HepG2 (cell line): ENCODE measurements around the gene GTF2F1. TPM values are rescaled to one million over a fixed set of nuclear protein-coding genes. Genes with fewer than 3 reads are reported as not detected.
"Not testable (repeated sequence)": the region's sequence is repeated elsewhere in the genome, so short reads cannot be mapped to it uniquely, and the experiment has no call there.

Experiments used
- ATAC-seq: fragments of 200-7000 bp; cut with Tn5 transposase; 3 replicates; pipeline ENCODE4 v1.9.1; 2020; ENCODE audit warnings: mild to moderate bottlenecking, moderate library complexity
- BruUV-seq: library from RNA; stranded (reverse); fragments of 400-500 nt; replicated peaks from 2 replicates; lab custom pipeline; 2021; lab: Mats Ljungman, UMichigan
- CTCF ChIA-PET: fragments of 300-600 bp; formaldehyde crosslinking; extraction: SDS; loops from one replicate; lab custom pipeline; 2021; ENCODE audit warnings: low total read pairs, inconsistent platforms, low intra/inter-chr PET ratio; lab: Yijun Ruan, JAX
- POLR2A ChIA-PET: fragments of 350-600 bp; sonication (Branson Sonifier 250); formaldehyde crosslinking; loops from one replicate; lab custom pipeline; 2020; ENCODE audit warnings: antibody characterized with exemption, inconsistent platforms; lab: Yijun Ruan, JAX
- DNase-seq: peaks from one replicate; pipeline ENCODE4 v3.0.0-alpha.2; 2015; ENCODE audit warnings: low spot score
- FAIRE-seq: peaks from 3 replicates; lab custom pipeline; 2011; peaks lifted over from hg19 to GRCh38; lab: Jason Lieb, UNC
- H2AFZ ChIP-seq: one replicate; pipeline ENCODE4 v1.6.1; 2011; ENCODE audit warnings: low read length, inconsistent platforms
- H3K27ac ChIP-seq: fragments of 300-600 bp; 3 replicates; pipeline ENCODE4 v1.8.0; 2011; ENCODE audit warnings: mixed run types, mild to moderate bottlenecking, mixed read lengths, low read length, inconsistent platforms; ENCODE audit not compliant: insufficient read depth; ENCODE audit errors: extremely low read length
- H3K27me3 ChIP-seq, 2 experiments: fragments of 200-600 bp in 1 of 2; 2 replicates in 1 of 2; 3 replicates in 1 of 2; pipeline versions ENCODE4 v1.6.0 to v1.8.0; 2011; ENCODE audit warnings: low read length in 2 of 2, mild to moderate bottlenecking in 2 of 2, moderate library complexity in 2 of 2, inconsistent platforms in 1 of 2; ENCODE audit not compliant: insufficient read depth in 2 of 2, control insufficient read depth in 1 of 2
- H3K36me3 ChIP-seq, 2 experiments: fragments of 200-600 bp in 1 of 2; replicated peaks in 1 of 2; 2 replicates in 1 of 2; 3 replicates in 1 of 2; pipeline versions ENCODE4 v1.5.1 to v1.8.0; 2011; ENCODE audit warnings: low read length in 2 of 2, inconsistent platforms in 1 of 2; ENCODE audit not compliant: insufficient read depth in 2 of 2, control insufficient read depth in 1 of 2
- H3K4me1 ChIP-seq: 2 replicates; pipeline ENCODE4 v1.5.1; 2012; ENCODE audit warnings: low read length, inconsistent platforms; ENCODE audit not compliant: insufficient read depth
- H3K4me2 ChIP-seq: 2 replicates; pipeline ENCODE4 v1.6.0; 2011; ENCODE audit warnings: low read depth, low read length, inconsistent platforms
- H3K4me3 ChIP-seq, 3 experiments: fragments of 200-600 bp in 1 of 3; sonication (generic), shearing (Covaris generic) in 1 of 3; replicated peaks in 1 of 3; 2 replicates each; pipeline ENCODE4 v1.5.1; 2011 to 2016; ENCODE audit warnings: low read length in 3 of 3, inconsistent platforms in 2 of 3, low read depth in 2 of 3, mild to moderate bottlenecking in 2 of 3, control low read depth in 1 of 3, mixed read lengths in 1 of 3; ENCODE audit not compliant: insufficient read depth in 1 of 3
- H3K79me2 ChIP-seq: one replicate; pipeline ENCODE4 v1.6.1; 2011; ENCODE audit warnings: low read length, inconsistent platforms; ENCODE audit not compliant: insufficient read depth
- H3K9ac ChIP-seq: 2 replicates; pipeline ENCODE4 v1.6.0; 2011; ENCODE audit warnings: mild to moderate bottlenecking, low read depth, low read length, inconsistent platforms; ENCODE audit not compliant: insufficient read depth
- H3K9me3 ChIP-seq: 2 replicates; pipeline ENCODE4 v1.5.1; 2012; ENCODE audit warnings: mild to moderate bottlenecking, low read length
- H4K20me1 ChIP-seq: 2 replicates; pipeline ENCODE4 v1.6.0; 2011; ENCODE audit warnings: inconsistent platforms, mild to moderate bottlenecking, low read length, moderate library complexity; ENCODE audit not compliant: insufficient read depth
- HDAC1 ChIP-seq: sonication (generic); formaldehyde crosslinking; IDR thresholded peaks from 2 replicates; pipeline ENCODE4 v1.5.1; 2020; ENCODE audit warnings: mild to moderate bottlenecking, missing genetic modification reagents
- ZNF121 ChIP-seq: sonication (generic); formaldehyde crosslinking; IDR thresholded peaks from 2 replicates; pipeline ENCODE4 v1.5.0; 2020; ENCODE audit warnings: mild to moderate bottlenecking, missing genetic modification reagents
- WGBS: methylation state at CpG from one replicate; pipeline ENCODE4 v1.1.6; 2017; ENCODE audit warnings: low lambda C conversion rate; 5-methylcytosine and 5-hydroxymethylcytosine counted together
- in situ Hi-C: cut with HindIII; loops from 2 replicates; pipeline ENCODE4 v1.10.0; 2017; ENCODE audit warnings: low pct_unique_long_range_greater_than_20kb; ENCODE audit not compliant: extremely low pct_ligation_motif_present
- intact Hi-C: fragments of 100-400 bp; cut with micrococcal nuclease; formaldehyde crosslinking; loops from one replicate; pipeline ENCODE4 v1.10.0; 2022; ENCODE audit not compliant: unreplicated experiment
- polyA plus RNA-seq, 8 experiments: library from polyadenylated mRNA; depleted of rRNA in 3 of 8; stranded (reverse) in 7 of 8; unstranded in 1 of 8; fragments of >200 nt; fragmentation: Illumina TruSeq in 4 of 8; extraction: Trizol in 4 of 8; gene quantifications; 2 replicates each; pipeline versions ENCODE4 v1.2.1 to v1.2.3, GENCODE V29; 2011 to 2016; ENCODE audit warnings: low read depth in 4 of 8, missing spikeins in 1 of 8, mixed read lengths in 1 of 8; ENCODE audit not compliant: insufficient read depth in 1 of 8
- total RNA-seq, 5 experiments: library from RNA; depleted of rRNA; stranded (reverse); fragments of >200 nt; fragmentation: Illumina TruSeq; extraction: Trizol; gene quantifications; 2 replicates each; pipeline ENCODE4 v1.2.3, GENCODE V29; 2016; ENCODE audit warnings: low read depth in 1 of 5

GTF2F1 gene
- total and polyA plus RNA-seq, 2 of the 13 experiments (the other 11 are each of a cell fraction or from before 2014, with no cell fraction given): 27.8 to 34.1 TPM

DNA sequence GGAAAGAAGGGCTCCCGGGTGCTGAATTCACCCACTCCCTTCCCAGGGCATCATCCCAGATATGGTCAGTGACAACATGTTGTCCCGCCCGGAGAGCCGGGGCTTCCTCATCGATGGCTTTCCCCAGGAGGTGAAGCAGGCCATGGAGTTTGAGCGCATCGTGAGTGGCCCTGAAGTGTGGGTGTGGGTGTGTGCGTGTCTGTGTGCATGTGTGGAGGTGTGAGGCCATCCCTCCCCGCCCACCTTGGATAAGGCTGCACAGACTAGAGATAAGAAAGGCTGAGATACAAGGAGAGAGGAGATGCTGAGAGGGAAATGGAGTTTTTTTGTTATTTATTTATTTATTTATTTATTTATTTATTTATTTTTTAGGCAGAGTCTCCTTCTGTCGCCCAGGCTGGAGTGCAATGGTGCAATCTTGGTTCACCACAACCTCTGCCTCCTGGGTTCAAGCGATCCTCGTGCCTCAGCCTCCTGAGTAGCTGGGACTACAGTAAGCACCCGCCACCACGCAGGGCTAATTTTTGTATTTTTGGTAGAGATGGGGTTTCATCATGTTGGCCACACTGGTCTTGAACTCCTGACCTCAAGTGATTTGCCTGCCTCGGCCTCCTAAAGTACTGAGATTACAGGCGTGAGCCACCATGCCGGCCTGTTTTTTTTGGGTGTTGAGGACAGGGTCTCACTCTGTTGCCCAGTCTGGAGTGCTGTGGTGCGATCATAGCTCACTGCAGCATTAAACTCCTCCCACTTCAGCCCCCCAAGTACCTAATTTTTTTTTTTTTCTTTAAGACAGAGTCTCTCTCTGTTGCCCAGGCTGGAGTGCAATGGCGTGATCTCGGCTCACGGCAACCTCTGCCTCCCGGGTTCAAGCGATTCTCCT, 7.3 kb upstream of the GTF2F1 start:
- intact Hi-C loops, H3K36me3 ChIP-seq, H3K79me2 ChIP-seq, H2AFZ ChIP-seq: not testable (repeated sequence)
- H3K4me1 ChIP-seq: peaks cover 18% of the 10 kb centered on the region
- POLR2A ChIA-PET: interaction anchor here (3.3 kb wide), 1 partner anchor 7 kb away, joined by 15 read pairs; the partner anchor contains the start of gene GTF2F1
- TF ChIP-seq ZNF121 (CRISPR knock-in tag): peak; percentile 51; the same call in 1 of the 2 replicates
- TF ChIP-seq, all 625 proteins: peak for 1; not testable (repeated sequence) for 624
- in situ Hi-C loops, H3K27ac ChIP-seq, BruUV-seq, ATAC-seq, H3K4me3 ChIP-seq, H3K9ac ChIP-seq, H4K20me1 ChIP-seq, CTCF ChIA-PET, FAIRE-seq, H3K27me3 ChIP-seq, DNase-seq, H3K4me2 ChIP-seq, H3K9me3 ChIP-seq: not testable (repeated sequence)
- WGBS: 61% methylated on average over 22 of the region's 23 CpGs

DNA sequence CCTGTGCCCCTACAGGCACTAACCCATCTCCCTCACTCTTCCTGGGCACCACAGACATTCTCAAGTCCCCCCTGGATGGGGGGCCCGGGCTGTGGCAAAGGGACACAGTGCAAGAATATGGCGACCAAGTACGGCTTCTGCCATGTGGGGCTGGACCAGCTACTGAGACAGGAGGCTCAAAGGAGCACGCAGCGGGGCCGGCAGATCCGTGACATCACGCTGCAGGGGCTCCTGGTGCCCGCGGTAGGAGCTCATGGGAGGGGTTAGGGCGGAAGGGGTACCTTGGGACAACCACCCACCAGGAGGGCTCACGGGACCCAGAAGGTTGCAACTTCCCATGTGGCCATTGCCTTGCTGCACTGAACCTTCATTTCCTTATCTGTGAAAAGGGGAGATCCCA, 3.3 kb upstream of the GTF2F1 start:
- H3K27me3 ChIP-seq: no peaks in the 10 kb centered on the region; a peak in 1 of 5 replicates
- CTCF ChIA-PET: no interaction called here
- no peak overlapping the region for H2AFZ ChIP-seq
- H3K36me3 ChIP-seq: no peaks in the 10 kb centered on the region
- H3K4me3 ChIP-seq: no peak overlapping the region
- intact Hi-C loops: no loop called here
- no peak overlapping the region for H3K9ac ChIP-seq
- peaks cover 18% of the 10 kb centered on the region for H3K4me1 ChIP-seq
- H3K79me2 ChIP-seq: peaks cover 14% of the 10 kb centered on the region
- DNase-seq: no peak
- H3K27ac ChIP-seq: no peak overlapping the region
- no peak for ATAC-seq
- 87% methylated on average over 9 of the region's 12 CpGs for WGBS
- H3K9me3 ChIP-seq: no peaks in the 10 kb centered on the region
- H3K4me2 ChIP-seq: no peak overlapping the region
- BruUV-seq: no TSS peak
- H4K20me1 ChIP-seq: no peaks in the 10 kb centered on the region
- in situ Hi-C loops: no loop called here
- POLR2A ChIA-PET: interaction anchor here (0.8 kb wide), 1 partner anchor 29 kb away, joined by 5 read pairs; the partner anchor contains the start of gene KHSRP
- TF ChIP-seq HDAC1 (CRISPR knock-in tag): no peak
- TF ChIP-seq, all 625 proteins: peak for 0
- no peak for FAIRE-seq
